ENCODE results near the gene LMNB1.
"Not testable (repeated sequence)": the region's sequence is repeated elsewhere in the genome, so short reads cannot be mapped to it uniquely, and the experiment has no call there.

Gene LMNB1

DNA sequence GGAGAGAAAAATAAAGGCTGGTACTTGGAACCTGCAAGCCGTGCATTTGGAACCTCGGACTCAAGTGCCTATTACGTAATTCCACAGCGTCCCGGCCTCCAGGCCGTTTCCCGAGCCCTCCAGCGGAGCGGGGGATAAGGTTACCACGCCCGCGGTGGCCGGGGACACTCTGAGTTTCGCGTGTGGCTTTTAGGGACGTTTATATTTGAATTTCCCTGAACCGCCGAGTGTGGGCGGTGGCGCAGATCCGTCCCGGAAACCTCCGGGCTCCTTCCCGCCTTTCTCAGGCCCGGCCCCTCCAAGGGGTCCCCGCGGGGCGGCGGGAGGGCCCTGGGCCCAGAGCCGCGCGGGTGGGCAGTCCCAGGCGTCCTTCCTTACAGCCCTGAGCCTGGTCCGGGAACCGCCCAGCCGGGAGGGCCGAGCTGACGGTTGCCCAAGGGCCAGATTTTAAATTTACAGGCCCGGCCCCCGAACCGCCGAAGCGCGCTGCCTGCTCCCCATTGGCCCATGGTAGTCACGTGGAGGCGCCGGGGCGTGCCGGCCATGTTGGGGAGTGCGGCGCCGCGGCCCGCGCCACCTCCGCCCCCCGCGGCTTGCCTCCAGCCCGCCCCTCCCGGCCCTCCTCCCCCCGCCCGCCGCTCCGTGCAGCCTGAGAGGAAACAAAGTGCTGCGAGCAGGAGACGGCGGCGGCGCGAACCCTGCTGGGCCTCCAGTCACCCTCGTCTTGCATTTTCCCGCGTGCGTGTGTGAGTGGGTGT is at the start of gene LMNB1:
TSS of gene LMNB1 (plus strand) at position 638 of the 758 bp plus-strand sequence. CDS start 373 bp downstream, outside the sequence.
- peak; percentile 93 for DNase-seq (ENCODE audit: low spot score)

DNA sequence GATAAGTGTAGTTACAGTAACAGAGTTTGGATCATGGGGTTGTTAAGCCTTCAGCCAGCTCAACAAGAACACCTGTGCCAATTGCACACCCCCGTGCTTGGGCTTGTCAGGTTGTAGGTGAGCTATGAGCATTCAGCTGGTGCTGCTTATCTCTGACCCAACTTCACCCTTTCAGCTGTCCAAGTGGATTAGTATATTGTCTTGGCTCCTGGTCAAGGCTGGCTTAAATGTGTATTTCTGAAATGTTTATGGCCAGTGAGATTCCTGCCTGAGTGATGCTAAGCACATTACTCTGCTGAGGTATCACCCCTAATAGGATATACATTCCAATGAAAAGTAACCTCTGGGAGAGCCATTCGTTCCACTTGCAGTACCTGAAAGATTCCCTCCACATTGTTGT is 44.2 kb upstream of the LMNB1 start:
- no peak for DNase-seq (ENCODE audit: low spot score)

GRCh38 chr5:126734573-126734972 is 42.4 kb upstream of the LMNB1 start:
- not testable (repeated sequence) for DNase-seq (ENCODE audit: low spot score)

GRCh38 chr5:126736141-126736540 is 40.8 kb upstream of the LMNB1 start:
- DNase-seq (ENCODE audit: low spot score), result no peak

DNA sequence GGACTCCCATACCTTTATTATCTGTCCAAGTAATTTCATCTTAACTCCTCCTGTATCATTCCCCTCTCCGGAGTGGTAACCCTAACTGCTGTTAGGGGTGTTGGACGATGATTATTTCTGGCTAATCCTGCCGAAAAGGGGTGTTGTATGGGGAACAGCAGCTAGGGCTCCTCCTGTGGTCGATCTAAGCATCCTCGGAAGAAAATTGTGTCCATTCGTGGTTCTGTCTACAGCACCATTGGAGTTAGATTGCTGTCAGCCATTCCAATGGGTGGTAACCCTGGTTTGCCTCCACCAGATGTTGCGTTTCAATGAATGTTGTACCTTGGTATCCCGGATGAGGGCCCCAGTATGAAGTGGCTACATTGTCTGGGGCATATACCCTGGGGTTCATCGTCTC is 35.6 kb upstream of the LMNB1 start:
- DNase-seq (ENCODE audit: low spot score), result no peak

DNA sequence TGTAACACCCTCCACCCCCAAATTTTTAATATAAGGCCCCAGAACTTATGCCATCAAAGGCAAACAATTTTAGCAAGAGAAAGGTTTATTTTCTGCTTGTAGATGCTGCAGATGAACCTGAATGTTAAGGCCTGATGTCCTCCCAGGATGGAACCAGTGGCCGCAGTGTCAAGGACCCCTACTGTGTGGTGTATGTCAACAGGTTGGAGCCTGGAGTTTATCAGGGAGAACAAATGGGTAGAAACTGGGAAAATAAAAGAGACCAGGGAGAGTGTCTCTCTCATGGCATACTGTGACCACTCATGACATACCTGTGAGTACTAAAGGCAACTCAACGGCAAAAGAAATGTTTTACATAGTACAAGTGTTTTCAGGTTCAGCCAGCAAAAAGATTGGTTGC is 34.5 kb upstream of the LMNB1 start:
- DNase-seq (ENCODE audit: low spot score), result no peak

DNA sequence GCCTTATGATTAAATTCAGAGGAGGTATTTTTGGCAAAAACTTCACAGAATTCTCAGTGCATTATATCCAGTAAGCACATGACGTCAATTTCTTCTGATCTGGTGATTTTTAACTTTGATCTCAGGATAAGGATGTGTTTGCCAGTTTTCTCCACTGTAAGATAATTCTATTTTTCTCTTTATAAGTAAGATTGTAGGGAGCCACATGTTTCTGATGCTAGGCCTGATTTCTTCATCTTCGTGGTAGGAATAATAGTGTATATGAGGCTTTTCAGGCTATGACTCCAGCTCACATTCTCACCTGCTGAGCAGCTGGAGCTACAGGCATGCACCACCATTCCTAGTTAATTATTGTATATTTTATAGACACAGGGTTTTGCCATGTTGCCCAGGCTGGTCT is 32.1 kb upstream of the LMNB1 start:
- no peak for DNase-seq (ENCODE audit: low spot score)

GRCh38 chr5:126745259-126745992 is 31.5 kb upstream of the LMNB1 start:
- no peak for DNase-seq (ENCODE audit: low spot score)

DNA sequence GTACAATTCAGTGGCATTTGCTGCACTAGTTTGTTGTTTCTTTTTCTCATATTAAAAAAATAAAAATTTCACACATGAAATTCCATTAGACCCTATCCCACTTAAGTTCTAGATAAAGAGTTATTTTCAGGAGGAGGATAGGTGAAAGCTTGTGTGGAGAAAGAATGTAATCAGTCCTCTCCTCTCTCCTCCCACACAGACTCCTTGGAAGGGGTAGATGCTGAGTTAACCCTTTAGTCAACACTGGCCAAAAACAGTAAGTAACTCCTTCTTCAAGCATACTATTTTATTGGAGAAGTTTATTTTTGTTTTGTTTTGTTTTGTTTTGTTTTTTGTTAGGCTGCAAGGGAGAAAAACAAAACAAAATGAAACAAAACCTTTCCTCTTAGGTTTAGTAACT is 30.6 kb upstream of the LMNB1 start:
- DNase-seq (ENCODE audit: low spot score), result no peak

- no peak for DNase-seq (ENCODE audit: low spot score)
Observed at GRCh38 chr5:126752081-126752785, 24.7 kb upstream of the LMNB1 start.

- DNase-seq (ENCODE audit: low spot score), result no peak
Observed at GRCh38 chr5:126753227-126753626, 23.7 kb upstream of the LMNB1 start.

GRCh38 chr5:126754609-126755008 is 22.3 kb upstream of the LMNB1 start:
- DNase-seq (ENCODE audit: low spot score), result no peak

DNA sequence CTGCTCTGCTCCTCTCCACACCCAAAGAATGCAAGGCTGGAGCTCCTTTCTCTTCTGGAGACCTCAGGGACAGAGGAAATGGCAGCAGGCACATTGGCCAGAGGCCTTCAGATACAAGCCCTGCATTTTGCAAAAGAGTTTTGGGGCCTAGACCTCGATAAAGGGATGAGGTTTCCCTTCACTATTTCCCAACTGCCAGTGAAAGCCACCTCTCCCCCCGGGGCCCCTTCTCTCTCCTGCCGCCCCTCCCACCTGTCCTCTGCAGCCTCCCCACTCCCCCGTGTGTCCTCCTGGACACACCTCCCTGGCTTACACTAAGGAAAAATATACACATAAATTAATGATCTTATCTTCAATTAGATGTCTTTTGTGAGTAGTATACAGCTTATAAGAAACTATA is 21.3 kb upstream of the LMNB1 start:
- no peak for DNase-seq (ENCODE audit: low spot score)

DNA sequence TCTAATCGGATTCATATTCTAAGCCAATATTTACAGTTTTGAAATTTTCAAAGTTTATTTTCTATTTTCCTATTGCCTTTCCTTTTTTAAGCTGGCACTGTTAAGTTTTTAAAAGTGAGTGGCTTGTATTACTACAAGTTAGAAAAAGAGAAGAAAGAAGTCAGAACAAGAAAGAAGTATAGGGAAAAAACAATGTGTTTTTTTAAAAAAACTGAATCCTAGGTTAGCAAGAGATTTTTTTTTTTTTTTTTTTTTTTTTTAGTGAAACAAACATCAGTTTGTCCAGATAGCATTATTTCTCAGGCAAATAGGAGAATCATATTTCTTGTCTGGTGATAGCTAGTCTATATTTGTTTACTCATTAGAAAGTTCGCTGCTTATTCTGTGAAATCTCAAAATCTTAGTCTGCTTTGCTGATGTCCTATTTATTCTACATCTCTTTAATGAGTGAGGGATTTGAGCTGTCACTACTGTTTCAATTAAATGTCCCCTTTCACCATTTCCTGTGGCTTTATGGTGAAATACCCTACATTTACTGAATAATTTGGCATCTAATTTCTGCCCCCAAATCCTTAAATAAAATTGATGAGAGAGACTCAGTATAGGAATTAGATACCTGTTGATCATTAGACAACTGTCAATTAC is 19.1 kb upstream of the LMNB1 start:
- no peak for DNase-seq (ENCODE audit: low spot score)

DNA sequence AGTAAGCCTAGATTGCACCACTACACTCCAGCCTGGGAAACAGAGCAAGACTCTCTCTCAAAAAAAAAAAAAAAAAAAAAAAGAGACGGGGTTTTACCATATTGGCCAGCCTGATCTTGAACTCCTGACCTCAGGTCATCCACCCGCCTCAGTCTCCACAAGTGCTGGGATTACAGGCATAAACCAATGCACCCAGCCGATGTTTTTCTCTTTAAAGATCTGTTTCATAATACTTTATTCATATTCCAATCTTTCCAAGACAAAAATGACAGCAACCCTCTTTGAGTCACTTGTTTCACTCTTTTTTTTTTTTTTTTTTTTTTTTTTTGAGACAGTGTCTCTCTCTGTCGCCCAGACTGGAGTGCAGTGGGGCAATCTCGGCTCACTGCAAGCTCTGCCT is 13.6 kb upstream of the LMNB1 start:
- DNase-seq (ENCODE audit: low spot score), result no peak

- DNase-seq (ENCODE audit: low spot score), result no peak
Observed at GRCh38 chr5:126769703-126770102, 7.2 kb upstream of the LMNB1 start.

DNA sequence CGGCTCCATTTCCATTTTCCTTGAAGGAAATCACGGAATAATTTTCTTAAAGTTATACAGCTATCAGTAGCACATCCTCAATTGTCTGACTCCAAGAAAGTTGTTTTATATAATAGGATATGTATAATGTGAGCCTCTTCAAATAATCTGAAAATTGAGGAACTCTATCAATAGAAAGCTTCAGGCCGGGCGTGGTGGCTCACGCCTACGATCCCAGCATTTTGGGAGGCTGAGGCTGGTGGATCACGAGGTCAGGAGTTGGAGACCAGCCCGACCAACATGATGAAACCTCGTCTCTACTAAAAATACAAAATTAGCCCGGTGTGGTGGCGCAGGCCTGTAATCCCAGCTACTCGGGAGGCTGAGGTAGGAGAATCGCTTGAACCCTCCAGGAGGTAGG is 3.4 kb upstream of the LMNB1 start:
- not testable (repeated sequence) for DNase-seq (ENCODE audit: low spot score)

DNA sequence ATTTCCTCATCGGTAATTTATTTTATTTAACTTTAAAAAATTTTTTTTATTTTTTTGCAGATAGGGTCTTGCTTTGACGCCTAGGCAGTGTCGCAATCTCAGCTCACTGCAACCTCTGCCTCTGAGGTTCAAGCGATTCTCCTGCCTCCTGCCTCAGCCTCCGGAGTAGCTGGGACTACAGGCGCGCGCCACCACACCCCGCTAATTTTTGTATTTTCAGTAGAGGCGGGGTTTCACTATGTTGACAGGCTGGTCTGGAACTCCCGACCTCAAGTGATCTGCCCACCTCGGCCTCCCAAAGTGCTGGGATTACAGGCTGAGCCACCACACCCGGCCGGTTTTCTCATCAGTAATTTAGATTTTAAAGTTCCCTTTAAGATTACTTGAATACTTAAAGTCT is 2.3 kb upstream of the LMNB1 start:
- not testable (repeated sequence) for DNase-seq (ENCODE audit: low spot score)

GRCh38 chr5:126777257-126777974 is 480 bp downstream of the LMNB1 start:
- DNase-seq (ENCODE audit: low spot score), result peak; percentile 51

DNA sequence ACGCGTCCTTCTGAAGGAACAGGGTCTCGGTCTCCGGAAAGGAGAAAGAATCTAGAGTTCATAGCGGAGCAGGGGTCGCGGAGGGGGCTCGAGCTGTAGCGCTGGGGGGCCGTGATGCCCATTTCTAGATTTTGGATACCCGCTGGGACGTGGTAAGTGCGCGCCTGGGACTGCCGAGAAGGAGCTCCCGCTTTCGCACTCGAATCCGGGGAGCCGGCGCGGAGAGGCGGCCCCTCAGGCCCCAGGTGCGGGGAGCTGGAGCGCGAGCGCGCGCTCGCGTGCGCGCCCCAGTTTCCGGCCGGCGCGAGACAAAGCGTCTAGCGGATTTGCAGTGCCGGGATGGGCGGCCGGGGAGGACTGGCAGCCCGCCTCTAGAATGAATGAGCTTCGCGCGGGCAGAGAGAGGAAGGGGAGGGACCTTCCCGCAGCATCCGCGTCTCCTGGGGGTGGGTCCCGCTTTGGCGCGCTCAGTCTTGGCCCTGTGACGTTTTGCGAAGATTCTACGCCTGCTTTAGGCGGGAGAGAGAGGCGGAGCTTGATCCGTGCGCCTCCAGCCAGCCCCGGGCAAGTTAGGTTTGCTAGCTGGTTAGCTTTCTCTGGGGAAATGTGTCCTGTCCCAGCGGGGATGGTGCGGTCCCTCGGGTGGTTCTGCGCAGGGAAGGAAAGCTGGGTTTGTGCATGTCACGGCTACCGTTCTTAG is 1.2 kb downstream of the LMNB1 start:
- peak; percentile 84 for DNase-seq (ENCODE audit: low spot score)

Data from germinal center (tissue), 1 donor.